HTERT RPE-1 (cell line): ENCODE measurements around the gene SEC14L5.

Experiments used
- in situ Hi-C: fragments of 300-500 bp; cut with MboI; formaldehyde crosslinking; loops from 4 replicates; pipeline ENCODE4 v1.14.3; 2020; ENCODE audit warnings: low sequenced_read_pairs

SEC14L5 gene

GRCh38 chr16:5062790-5063765, 104.9 kb downstream of the SEC14L5 start:
- in situ Hi-C loops: no loop called here

- in situ Hi-C loops: no loop called here
Measured at GRCh38 chr16:5064915-5065314, 106.8 kb downstream of the SEC14L5 start.

GRCh38 chr16:5065326-5065725, 107.2 kb downstream of the SEC14L5 start:
- in situ Hi-C loops: no loop called here

- in situ Hi-C loops: no loop called here
Measured at GRCh38 chr16:5065813-5066212, 107.7 kb downstream of the SEC14L5 start, which contains the start of gene C16orf89. TSS of gene C16orf89 (minus strand) at chr16:5065956. CDS start at chr16:5065908, 48 bp downstream.

DNA sequence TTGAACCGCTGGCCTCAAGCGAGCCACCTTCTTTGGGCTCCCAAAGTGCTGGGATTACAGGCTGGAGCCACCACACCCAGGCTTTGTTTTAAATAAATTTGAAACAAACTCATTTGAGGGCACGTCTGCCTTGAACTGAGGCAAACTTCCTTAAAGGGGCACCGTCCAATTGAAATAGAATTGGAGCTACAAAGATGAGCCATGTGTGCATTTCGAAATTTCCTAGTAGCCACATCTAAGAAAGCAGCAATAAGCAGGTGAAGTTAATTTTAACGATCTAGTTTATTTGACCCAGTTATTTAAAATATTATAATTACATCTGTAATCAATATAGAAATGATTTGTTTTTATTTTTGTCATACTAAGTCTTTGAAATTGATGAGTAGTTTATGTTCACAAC, 108.4 kb downstream of the SEC14L5 start:
- in situ Hi-C loops: no loop called here
